ENCODE data around the gene KRT74.

Gene KRT74

GRCh38 chr12:52558781-52559445 is 14.7 kb downstream of the KRT74 start:
- no peak for DNase-seq

DNA sequence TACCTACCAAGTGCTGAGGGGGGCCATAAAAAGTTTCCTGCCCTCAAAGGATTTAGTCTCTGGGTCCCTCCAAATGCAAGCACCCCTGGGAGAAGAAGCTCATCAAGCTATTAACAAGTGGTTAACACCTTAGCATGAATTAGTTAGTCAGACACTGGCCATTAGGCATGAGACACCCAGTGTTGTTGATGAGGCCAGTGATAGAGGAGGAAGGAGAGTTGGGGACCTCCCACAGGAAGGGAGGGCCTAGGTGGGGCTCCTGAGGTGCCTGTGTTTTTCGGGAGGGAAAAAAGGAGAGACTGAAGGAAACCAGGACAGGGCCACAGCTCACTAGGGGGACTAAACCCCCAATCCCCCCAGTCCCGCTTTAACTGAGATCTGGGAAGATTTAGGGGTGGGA is 16.2 kb downstream of the KRT74 start:
- no peak for DNase-seq
- no peaks in the 10 kb centered on the region for H3K9me3 ChIP-seq (ENCODE audit: severe bottlenecking)
- TF ChIP-seq, protein P1, sequence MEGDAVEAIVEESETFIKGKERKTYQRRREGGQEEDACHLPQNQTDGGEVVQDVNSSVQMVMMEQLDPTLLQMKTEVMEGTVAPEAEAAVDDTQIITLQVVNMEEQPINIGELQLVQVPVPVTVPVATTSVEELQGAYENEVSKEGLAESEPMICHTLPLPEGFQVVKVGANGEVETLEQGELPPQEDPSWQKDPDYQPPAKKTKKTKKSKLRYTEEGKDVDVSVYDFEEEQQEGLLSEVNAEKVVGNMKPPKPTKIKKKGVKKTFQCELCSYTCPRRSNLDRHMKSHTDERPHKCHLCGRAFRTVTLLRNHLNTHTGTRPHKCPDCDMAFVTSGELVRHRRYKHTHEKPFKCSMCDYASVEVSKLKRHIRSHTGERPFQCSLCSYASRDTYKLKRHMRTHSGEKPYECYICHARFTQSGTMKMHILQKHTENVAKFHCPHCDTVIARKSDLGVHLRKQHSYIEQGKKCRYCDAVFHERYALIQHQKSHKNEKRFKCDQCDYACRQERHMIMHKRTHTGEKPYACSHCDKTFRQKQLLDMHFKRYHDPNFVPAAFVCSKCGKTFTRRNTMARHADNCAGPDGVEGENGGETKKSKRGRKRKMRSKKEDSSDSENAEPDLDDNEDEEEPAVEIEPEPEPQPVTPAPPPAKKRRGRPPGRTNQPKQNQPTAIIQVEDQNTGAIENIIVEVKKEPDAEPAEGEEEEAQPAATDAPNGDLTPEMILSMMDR (IDR thresholded peaks at IDR 0.05; ENCODE audit: low read depth, low read length), result no peak
- peaks cover 92% of the 10 kb centered on the region for H3K27me3 ChIP-seq (ENCODE audit: insufficient read depth, low read depth, severe bottlenecking)
- no peak overlapping the region for H3K4me3 ChIP-seq (ENCODE audit: low read depth, low read length)
- no peaks in the 10 kb centered on the region for H3K36me3 ChIP-seq
- no peak overlapping the region for H3K27ac ChIP-seq

More at GRCh38 chr12:52558781-52559445, 14.7 kb downstream of the KRT74 start:
- Histone ChIP-seq H3K9me3 (ENCODE audit: severe bottlenecking) (no peaks in the 10 kb centered on the region), H3K36me3 (no peaks in the 10 kb centered on the region), H3K4me3 (ENCODE audit: low read depth, low read length) (no peak overlapping the region), H3K27ac (no peak overlapping the region), H3K27me3 (ENCODE audit: insufficient read depth, low read depth, severe bottlenecking) (peaks cover 86% of the 10 kb centered on the region)
- TF ChIP-seq, protein P1 (IDR thresholded peaks at IDR 0.05; ENCODE audit: low read depth, low read length), result no peak

DNA sequence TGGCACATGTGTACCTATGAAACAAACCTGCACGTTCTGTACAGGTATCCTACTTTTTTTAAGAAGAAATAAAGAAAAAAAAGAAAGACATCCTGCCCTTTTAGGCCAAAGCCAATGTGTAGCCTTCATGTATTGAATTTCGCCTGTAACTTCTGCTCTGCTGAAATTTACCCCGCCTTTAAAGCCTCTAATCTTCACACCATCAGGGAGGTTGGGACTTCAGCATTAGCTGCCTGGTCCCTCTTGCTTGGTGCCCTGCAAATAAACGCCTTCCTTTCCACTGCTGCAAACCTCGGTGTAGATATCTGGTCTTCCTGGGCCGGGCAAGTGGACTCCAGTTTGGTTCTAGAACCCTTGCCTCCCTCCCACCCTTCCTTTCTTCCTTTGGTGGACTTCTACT is 18.1 kb downstream of the KRT74 start:
- TF ChIP-seq, protein P1 (IDR thresholded peaks at IDR 0.05; ENCODE audit: low read depth, low read length), result no peak
- H3K4me3 ChIP-seq (ENCODE audit: low read depth, low read length), result no peak overlapping the region
- H3K36me3 ChIP-seq, result no peaks in the 10 kb centered on the region
- no peak overlapping the region for H3K27ac ChIP-seq
- no peak for DNase-seq
- no peaks in the 10 kb centered on the region for H3K9me3 ChIP-seq (ENCODE audit: severe bottlenecking)
- H3K27me3 ChIP-seq (ENCODE audit: insufficient read depth, low read depth, severe bottlenecking), result peaks cover 94% of the 10 kb centered on the region

- no peaks in the 10 kb centered on the region for H3K9me3 ChIP-seq (ENCODE audit: severe bottlenecking)
- DNase-seq, result no peak
- no peak within 1 kb of the TSS for H3K4me3 ChIP-seq (ENCODE audit: low read depth, low read length)
- H3K36me3 ChIP-seq, result no peaks in the 10 kb centered on the region
- no peak within 1 kb of the TSS for H3K27ac ChIP-seq
- H3K27me3 ChIP-seq (ENCODE audit: insufficient read depth, low read depth, severe bottlenecking), result peaks cover 96% of the 10 kb centered on the region
- TF ChIP-seq, protein P1 (IDR thresholded peaks at IDR 0.05; ENCODE audit: low read depth, low read length), result no peak
Measured at GRCh38 chr12:52552681-52553195, 20.9 kb downstream of the KRT74 start, which contains the start of gene KRT71. Gene KRT71 (minus strand): TSS chr12:52553145. CDS start chr12:52553077, 68 bp downstream.

- no peaks in the 10 kb centered on the region for H3K36me3 ChIP-seq
- no peaks in the 10 kb centered on the region for H3K9me3 ChIP-seq (ENCODE audit: severe bottlenecking)
- H3K27ac ChIP-seq, result no peak overlapping the region
- peaks cover 96% of the 10 kb centered on the region for H3K27me3 ChIP-seq (ENCODE audit: insufficient read depth, low read depth, severe bottlenecking)
- no peak for DNase-seq
- TF ChIP-seq, protein P1 (IDR thresholded peaks at IDR 0.05; ENCODE audit: low read depth, low read length), result no peak
- no peak overlapping the region for H3K4me3 ChIP-seq (ENCODE audit: low read depth, low read length)
Measured at GRCh38 chr12:52552055-52552454, 21.6 kb downstream of the KRT74 start.

Data from WERI-Rb-1 (cell line).